GM21360 (cell line): ENCODE data around the gene RGR.

Experiments
- ATAC-seq: cut with Tn5 transposase; IDR thresholded peaks from one replicate; pipeline ENCODE4 v1.9.1; 2021; ENCODE audit warnings: mild to moderate bottlenecking, moderate library complexity; ENCODE audit not compliant: unreplicated experiment

The RGR gene

DNA sequence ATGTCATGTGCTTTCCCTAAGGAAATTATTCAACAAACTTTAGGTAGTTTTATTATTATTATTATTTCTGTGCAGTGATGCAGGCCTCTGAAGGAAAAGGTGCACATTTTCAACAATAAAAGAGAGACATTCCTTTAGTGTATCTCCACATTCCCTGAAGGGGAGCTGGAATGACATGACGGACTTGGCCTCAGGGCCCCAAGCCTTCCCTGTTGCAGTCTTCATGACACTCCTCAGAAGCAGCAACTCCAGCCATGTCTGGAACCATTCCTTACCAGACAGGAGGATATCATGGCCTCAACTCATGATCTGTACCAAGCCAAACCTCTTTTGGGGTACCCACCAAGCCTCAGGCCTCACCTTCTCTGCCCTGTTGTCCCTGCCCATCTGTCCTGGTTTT lies 48.3 kb downstream of the RGR start:
- no peak for ATAC-seq

DNA sequence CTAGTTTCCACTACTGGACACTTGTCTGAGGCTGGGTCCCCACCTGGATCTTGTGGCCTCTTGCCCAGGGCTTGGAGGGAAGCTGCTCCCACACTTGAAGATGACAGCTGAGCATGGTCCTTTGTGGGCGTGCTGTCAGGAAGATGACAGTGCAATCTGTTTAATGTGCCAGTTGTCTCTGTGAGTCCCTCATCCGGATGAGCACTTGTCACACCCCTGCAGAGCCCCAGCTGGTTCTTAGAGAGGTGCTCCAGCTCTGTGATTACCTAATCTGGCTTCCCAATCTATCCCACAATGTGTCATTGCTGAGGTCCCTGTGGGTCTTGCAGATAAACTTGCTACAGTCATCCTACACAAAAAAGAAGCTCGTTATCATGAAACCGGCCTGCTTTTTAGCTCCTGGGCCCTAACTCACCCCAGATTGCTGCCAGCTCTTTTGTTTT lies 48.7 kb downstream of the RGR start:
- ATAC-seq = no peak

GRCh38 chr10:84294766-84295447 lies 50.1 kb downstream of the RGR start:
- ATAC-seq = peak; percentile 80

DNA sequence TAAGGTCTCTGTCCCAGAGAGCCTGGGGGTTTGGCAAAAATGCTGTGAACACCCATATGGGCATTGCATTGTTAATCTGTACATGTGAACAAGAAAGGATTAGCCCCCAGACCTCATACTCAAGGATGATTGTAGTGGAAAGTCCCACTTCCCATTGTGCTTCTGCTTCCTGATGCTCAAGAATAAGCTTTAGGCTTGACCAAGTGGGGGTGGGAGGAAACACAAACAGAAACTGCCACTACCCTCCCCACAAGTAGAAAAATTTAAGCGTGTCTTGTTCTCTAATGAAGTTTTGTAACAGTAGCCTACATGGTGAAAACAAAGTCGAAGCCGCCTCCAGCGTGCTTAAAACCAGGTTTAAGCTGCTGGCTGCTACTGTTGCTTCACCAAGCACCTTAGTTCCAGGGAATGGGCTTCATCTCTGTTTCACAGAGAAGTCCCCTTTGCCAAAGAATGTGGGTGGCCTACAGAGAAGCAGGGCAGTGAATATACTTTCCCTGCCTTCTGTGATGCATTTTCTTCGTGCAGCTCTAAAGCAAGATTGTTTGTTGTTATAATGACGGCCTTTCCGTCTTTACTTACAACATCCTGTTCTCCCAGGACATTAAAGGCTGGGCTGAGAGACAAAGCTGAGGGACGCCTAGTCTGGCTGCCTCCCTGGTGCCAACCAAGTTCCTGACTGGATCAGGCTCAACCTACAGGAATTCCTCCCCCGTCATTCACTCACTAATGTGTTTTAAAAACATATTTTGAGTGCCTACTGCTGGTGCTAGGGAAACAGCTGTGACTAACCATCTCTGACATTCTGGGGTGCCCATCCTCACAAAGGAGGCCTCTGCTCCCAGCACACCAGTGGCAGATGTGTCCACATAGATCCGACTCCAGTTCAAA lies 51.5 kb downstream of the RGR start:
- ATAC-seq = no peak

DNA sequence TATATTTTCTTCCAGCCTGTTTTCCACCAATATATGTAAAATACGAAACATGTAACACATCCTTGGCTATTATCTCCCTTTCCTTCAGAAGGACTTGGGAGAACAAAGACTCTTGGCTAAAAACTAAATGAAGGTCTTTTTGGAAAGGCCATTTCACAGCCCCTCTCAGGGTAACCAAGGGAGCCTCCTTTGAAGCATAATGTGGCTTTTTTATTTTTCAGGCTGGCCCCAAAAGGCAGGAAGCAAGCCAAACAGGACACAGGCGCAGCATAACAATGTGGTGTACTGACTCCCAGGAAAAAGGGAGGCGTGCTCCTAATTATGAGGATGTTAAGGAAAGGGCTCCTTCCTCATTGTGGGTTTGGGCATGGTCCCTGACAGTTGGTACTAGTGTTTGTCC lies 53.2 kb downstream of the RGR start:
- no peak for ATAC-seq

DNA sequence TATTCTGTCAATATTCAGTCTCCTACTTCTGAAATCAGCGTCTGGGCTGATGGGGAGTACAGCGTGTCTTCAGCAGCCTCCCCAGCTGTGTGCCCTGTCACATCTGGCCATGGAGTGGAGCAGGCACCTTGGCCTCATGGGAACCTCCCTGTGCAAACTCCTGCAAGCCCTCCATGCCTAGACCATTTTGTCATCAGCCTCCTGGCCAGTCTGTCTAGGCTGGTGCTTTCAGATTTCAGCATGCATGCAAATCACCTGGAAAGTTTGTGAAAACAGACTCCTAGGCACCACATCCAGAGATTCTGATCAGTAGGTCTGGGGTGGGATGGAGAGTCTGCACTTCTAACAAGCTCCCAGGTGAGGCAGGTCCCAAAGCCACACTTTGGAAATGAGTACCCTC lies 57.4 kb downstream of the RGR start:
- no peak for ATAC-seq

DNA sequence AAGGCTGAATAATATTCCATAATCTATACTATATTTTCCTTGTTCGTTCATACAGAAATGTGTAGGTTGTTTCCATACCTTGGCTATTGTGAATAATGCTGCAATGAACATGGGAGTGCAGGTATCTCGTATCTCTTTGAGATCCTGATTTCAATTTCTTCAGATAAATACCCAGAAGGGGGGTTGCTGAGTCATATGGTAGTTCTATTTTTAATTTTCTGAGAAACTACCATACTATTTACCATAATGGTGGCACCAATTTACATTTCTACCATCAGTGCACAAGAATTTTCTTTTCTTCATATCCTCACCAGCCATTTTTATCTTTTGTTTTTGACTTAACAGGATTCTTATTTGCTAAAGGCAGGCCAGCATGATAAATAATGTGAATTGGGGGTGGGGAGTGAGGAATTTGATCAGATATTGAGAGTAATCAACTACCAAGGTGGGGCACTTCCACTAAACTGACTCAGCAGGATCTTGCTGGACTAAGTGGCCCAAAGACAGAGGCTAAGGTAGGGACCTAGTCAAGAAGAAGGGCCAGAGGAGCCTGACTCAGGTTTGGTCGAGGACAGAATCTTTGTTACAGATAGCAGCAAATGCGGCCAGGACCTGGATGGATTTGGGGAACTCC lies 62.0 kb downstream of the RGR start:
- no peak for ATAC-seq

DNA sequence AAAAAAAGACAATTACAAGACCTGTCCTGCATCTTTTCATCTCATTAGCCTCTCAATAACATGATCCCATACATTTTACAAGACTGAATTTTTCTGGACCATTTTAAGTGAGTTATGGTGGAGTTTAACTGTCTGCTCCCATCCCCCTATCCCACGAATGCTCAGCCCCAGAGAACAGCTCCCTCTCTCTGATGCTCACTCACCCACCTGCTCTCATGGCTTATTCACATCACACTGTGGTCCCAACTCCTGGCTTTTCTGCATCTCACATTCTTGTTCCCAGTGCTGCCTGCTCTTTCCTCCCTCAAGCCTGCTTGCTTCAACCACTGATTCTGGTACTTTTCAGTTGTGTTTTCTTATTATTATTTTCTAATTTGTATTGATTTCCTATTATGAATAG lies 63.2 kb downstream of the RGR start:
- ATAC-seq = no peak

- peak; percentile 70 for ATAC-seq
Observed at GRCh38 chr10:84308481-84309304, 63.8 kb downstream of the RGR start.
